ENCODE results near the gene FAM3A.
"Not testable (repeated sequence)": the region's sequence is repeated elsewhere in the genome, so short reads cannot be mapped to it uniquely, and the experiment has no call there.

FAM3A gene, protein sequence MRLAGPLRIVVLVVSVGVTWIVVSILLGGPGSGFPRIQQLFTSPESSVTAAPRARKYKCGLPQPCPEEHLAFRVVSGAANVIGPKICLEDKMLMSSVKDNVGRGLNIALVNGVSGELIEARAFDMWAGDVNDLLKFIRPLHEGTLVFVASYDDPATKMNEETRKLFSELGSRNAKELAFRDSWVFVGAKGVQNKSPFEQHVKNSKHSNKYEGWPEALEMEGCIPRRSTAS

GRCh38 chrX:154515966-154516655 is at the start of gene FAM3A:
Gene FAM3A (minus strand): TSS chrX:154516232. CDS start chrX:154515772, 460 bp downstream.
- DNase-seq (ENCODE audit: low read depth, low spot score), result peak; percentile 95

GRCh38 chrX:154562295-154562694 is 46.3 kb upstream of the FAM3A start:
- DNase-seq (ENCODE audit: low read depth, low spot score), result not testable (repeated sequence)

DNA sequence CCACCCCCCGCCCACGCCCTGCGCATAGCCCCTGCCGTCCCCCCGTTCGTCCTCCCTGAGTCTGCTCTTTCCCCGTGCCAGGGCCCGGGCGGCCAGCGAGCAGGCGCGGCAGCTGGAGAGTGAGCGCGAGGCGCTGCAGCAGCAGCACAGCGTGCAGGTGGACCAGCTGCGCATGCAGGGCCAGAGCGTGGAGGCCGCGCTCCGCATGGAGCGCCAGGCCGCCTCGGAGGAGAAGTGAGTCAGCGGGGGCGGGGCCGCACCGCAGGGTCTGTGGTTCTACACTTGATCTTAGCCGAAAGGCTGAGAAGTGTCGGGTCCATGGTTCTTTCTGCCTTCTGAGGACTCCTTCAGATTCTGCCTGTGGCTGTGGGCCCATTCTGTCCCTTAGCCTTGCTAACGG is 44.3 kb upstream of the FAM3A start:
- DNase-seq (ENCODE audit: low read depth, low spot score), result not testable (repeated sequence)

DNA sequence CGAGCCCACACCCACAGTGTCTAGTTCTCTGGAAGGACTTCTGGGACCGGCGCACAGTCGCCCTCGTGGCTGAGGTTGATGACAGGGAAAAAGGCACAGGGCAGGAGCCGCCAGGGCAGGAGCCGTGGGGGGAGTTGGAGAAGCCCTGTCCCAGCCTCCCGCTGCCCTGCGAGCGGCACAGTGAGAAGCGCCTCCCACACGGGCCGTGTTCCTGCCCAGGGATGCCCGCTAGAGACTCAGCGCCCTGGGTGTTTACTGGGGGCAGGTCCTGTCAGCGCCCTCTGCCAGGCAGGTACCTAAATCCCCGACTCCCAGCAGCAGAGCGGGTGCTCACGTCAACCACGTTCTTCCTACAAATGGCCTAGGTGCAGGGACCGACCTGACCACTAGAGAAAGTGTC is 42.9 kb upstream of the FAM3A start:
- DNase-seq (ENCODE audit: low read depth, low spot score), result not testable (repeated sequence)

DNA sequence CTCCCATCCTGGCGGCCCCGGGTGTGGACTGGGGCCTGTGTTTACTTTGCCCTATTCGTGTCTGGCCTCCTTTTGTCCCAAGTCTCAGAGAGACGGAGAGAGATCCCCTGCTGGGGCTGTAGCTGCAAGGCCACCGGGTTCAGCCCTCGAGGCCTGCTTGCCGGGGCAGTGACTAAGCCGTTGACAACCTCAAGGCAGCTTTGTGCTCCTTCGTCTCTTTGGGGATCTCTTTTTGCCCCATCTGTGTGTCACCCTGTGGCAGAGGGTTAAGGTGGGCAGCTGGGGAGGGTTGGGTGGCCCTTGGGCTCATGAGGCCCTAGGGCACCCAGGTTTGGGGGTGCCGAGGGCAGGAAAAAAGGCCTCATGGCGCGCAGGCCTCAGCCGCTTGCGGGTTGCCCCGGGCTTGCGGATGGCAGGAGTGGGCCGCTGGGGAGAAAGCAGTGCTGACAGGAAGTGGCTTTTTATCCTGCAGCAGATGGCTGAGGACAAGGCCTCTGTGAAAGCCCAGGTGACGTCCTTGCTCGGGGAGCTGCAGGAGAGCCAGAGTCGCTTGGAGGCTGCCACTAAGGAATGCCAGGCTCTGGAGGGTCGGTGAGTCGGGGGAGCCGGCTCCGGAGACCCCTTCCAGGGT is 42.1 kb upstream of the FAM3A start:
- not testable (repeated sequence) for DNase-seq (ENCODE audit: low read depth, low spot score)

GRCh38 chrX:154552112-154552806 is 36.2 kb upstream of the FAM3A start:
- DNase-seq (ENCODE audit: low read depth, low spot score), result not testable (repeated sequence)

DNA sequence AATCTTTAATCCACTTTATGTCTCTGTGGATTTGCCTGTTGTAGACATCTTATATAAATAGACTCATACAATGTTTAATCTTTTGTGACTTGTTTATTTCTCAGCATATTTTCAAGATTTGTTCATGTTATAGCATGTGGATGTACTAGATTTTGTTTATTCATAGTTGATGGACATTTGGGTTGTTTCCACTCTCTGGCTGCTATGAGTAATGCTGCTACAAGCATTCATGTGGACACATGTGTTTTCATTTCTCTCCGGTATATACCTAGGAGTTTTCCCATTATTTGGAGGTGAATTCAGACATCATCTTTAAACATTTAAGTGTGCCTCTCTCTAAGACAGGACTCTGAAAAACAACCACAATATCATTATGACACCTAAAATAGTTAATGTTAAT is 33.7 kb upstream of the FAM3A start:
- no peak for DNase-seq (ENCODE audit: low read depth, low spot score)

DNA sequence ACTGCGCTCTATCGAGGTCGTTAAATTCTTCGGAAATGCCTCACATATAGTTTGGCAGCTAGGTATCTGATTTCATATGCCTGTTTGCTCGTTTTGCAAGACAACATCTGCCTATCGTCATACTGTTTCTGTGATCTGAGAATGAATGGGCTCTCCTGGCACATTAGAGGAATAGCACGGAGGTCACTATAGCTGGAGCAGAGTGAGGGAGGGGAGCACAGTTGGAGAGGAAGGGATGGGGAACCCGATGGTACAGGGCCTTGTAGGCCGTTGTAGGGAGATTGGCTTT is 31.9 kb upstream of the FAM3A start:
- no peak for DNase-seq (ENCODE audit: low read depth, low spot score)

DNA sequence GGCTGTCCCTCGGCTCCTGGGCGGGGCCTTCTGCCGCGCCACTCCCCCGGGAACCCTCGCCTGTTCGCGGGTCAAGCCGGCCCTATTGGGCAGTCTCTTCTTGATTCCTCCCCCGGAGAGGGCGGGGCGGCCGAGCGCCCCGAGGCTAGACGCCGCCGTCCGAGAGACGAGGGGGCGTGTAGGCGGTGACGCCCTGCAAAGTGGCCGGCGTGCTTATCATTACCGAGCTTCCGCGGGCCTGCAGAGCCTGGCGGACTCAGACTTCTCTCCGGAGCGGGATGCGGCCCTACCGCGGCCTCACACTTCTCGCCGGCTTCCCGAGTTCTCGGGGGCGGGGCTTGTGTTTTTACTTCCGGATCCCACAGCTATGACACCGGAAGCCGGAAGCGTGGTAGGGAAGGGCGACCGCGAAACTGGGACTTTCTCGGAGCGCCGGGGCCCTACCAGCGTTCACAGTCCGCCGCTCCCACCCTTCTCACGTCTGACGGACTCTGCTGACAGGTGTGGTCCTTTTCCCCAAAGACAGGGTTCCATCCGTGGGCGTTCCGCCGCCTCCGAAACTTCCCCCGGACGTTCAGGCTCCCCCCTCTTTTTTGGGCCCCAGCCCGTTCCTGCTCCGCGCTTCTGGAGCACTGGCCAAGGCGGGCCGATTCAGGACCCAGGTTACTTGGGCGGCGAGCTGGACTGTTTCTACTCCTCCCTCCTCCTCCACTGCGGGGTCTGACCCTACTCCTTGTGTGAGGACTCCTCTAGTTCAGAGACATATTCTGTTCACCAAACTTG is 31.4 kb upstream of the FAM3A start, which contains the start of gene IKBKG:
TSS of gene IKBKG (plus strand) at position 376 of the 783 bp plus-strand sequence. CDS start 4,383 bp downstream, outside the sequence.
- DNase-seq (ENCODE audit: low read depth, low spot score), result peak; percentile 95

DNA sequence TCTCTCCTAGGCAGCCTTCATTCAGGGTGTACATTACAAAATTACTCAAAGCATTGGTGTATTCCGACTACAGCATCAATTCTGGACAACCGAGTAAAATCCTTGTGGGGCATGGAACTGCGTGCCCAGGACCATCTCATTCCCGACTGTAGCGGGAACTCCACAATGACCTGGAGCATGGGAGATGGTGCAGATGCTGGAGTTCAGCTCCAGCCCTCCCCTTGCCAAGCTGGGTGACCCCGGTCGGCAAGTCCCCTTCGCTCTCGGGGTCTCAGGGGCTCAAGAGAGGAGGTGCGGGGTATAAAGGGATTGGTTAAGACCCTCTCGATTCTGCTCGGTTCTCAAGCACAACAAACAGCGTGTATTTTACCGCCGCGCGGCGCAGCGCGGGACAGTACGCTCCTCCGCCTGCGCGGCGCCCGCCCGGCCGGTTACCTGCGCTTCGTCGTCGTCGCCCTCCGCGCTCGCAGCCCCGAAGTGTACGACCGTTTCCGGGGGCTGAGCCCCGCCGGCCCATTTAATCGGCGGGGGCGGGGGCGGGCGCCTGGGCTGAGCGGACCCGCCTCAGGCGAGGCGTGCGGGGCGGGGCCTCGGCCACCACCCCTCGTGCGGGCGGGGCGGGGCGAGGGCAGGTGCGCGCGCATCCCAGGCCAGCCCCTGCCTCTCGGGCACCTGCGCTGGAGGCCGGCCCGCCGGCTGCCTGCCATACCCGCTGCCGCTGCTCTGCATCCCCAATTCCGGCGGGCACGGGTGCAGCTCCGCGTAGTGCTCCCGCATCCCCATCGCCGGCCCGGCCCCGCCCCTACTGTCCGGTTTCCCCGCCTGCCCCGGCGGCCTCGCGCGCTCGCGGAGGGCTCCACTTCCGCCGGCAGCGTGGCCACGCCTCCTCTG is 30.6 kb upstream of the FAM3A start, which contains the start of gene G6PD:
TSS of gene G6PD (minus strand) at position 493 of the 891 bp plus-strand sequence. CDS start 691 bp downstream, outside the sequence.
- DNase-seq (ENCODE audit: low read depth, low spot score), result peak; percentile 85

DNA sequence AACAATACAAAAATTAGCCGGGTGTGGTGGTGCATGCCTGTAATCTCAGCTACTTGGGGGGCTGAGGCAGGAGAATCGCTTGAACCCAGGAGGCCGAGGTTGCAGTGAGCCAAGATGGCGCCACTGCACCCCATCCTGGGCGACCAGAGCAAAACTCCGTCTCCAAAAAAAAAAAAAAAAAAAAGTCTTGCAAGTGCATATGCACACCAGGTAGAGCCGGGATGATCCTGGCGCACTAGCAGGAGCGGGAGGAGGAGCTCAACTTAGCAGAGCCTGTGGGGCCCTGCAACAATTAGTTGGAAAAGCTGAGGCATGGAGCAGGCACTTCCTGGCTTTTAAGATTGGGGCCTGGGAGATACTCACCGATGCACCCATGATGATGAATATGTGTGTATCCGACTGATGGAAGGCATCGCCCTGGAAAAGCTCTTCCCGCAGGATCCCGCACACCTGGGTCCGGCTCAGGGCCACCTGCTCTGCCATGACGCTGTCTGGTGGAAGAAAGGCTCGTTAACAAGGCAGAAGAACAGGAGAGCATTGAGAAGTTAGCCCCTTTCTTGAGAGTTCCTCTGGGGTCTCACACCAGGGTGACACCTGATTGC is 29.7 kb upstream of the FAM3A start:
- no peak for DNase-seq (ENCODE audit: low read depth, low spot score)

DNA sequence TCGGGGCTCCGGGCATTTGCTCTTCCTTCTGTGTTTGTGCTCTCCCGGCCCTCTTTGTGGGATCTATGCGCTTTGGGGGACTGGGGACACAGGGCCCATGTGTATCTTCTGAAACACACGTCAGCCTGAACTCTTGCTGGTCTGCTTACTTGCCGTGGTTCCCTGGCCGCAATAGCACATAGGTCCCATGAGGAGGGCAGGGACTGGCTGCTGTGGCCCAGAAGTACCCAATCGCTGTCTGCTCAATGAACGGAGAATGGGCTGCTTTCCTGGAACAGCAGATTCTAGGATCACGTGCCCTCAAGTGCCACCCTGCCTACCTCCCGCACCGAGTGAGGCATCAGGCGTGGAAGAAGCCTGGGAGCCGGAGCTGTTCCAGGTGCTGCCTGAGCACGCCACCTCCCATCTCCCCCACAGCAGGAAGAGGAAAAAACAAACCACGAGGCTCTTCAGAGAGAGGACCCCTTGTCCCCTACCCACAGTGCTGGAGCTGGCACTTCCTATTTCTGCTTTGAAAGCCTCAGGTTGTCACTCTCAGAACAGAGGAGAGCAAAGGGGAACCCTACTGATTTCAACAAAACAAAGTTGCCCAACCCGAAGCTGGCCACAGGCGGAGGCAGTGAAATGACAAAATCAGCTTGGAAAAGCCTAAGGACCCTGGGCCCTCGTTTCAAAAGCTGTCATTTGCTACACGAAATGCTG is 26.8 kb upstream of the FAM3A start:
- DNase-seq (ENCODE audit: low read depth, low spot score), result no peak

GRCh38 chrX:154541896-154542722 is 26.1 kb upstream of the FAM3A start:
- DNase-seq (ENCODE audit: low read depth, low spot score), result peak; percentile 92

- no peak for DNase-seq (ENCODE audit: low read depth, low spot score)
Observed at GRCh38 chrX:154541589-154541895, 25.5 kb upstream of the FAM3A start.

DNA sequence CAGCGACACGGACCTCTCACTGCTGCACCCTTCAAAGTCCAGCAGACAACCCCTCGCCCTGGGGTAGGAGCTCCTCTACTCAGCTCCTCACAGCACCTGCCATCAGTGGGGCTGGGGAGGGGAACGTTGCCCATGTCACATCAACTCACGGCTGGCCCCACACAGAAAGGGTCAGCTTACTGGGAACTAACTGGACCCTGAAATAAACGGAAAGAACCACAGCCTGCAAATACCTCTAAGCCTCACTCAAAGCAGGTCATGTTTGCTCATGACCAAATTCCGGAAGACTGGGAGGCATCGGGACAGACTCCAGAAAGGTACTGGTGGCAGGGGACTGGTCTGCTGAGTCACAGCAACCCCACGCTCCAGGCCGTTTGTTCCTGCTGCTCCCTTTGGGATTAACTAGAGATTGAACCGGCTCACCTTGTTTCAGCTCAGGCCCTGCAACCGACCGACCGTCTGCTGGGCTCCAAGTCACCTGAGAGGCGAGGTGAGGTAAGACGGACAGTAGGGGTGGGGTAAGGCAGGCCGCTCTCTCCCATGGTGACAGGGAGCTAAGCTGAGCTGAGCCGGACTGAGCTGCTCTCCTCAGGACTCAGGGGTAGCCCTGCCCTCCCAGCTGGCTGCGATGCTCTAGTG is 25.0 kb upstream of the FAM3A start:
- peak; percentile 50 for DNase-seq (ENCODE audit: low read depth, low spot score)

GRCh38 chrX:154540365-154540764 is 24.3 kb upstream of the FAM3A start:
- DNase-seq (ENCODE audit: low read depth, low spot score), result not testable (repeated sequence)

GRCh38 chrX:154539077-154539476 is 23.0 kb upstream of the FAM3A start:
- no peak for DNase-seq (ENCODE audit: low read depth, low spot score)

DNA sequence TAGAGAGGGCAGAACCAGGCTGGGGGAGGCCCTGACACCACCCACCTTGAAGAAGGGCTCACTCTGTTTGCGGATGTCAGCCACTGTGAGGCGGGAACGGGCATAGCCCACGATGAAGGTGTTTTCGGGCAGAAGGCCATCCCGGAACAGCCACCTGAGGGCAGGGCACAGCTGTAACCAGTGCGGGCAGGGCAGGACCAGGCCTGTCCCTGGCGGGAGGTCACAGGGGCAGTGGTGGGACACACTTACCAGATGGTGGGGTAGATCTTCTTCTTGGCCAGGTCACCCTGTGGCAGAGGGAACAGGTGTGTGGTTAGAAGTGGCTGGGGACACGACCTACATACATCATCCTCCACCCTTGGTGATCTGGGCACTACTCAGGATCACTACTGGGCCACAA is 19.9 kb upstream of the FAM3A start:
- DNase-seq (ENCODE audit: low read depth, low spot score), result no peak

Data from astrocyte of the hippocampus (primary cell).